ENCODE data around the gene HOXB3. TPM values are rescaled to one million over a fixed set of nuclear protein-coding genes. Genes with fewer than 3 reads are reported as not detected.
A peak's percentile ranks its signal among the peaks of the same experiment; 100 is the strongest.

HOXB3 gene
- total RNA-seq, 4 donors from 2014 or later, result 10.8 to 34.9 (median 28.7) TPM

DNA sequence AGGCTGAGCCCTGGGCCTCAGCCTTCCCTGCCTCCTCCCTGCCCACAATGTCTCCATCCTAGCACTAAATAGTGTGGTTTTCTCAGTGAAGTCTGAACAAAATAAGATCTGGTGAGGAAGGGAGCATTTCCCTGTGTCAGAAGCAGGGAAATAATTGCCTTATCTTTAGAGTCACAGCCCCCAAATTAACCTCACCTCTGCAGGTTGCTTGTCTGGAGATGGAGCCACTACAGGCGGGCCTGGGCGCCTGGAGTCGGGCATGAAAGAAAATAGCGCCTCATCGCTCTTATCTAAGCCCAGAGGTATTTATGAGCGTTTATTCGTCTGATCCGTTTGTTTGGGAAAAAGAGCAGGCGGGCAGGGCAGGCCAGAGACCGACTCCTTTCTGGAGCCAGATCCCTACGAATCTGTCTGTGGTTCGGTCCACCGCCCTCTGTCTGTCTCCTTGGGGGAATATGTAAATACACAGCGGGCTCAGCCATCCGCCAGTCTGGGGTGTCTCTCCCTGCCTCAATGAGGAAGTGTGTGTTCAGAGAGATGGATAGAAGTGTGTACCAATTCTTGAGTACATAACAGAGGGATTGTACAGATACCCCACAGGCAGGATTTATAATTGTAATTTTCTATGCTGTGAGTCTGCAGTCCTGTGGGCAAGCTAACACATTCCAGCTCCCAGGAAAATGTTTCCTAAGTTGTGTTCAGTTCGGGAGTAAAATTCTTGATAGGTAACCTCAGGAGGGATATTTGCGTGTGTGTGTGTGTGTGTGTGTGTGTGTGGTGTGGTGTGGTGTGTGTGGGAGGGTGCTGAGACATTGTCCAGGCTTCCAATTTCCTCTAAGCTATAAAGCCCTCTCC lies 10.4 kb upstream of the HOXB3 start:
- peaks cover 26 to 48% (median 38%) of the 10 kb centered on the region in 4 donors for H3K4me1 ChIP-seq

DNA sequence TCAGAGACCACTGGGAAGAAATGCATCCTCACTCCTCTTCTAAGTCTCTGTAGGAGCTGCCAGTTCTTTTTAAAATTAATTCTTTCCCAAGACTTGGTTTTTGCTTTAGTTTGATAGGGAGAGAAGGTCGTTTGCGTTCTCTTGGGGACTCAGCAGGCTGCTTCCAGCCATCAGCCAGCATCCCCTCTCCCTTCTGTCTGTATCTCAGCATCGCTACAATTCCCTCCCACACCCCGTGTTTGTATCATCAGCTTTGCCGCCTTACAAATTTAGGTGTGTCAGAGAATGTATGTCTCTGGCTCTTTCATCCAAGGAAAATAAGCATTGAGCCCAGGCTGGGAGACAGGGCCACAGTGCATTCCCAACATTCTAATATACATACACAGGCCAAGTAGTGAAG lies 9.3 kb upstream of the HOXB3 start:
- Histone ChIP-seq H3K4me1 (peaks cover 26 to 54% (median 41%) of the 10 kb centered on the region in 4 donors), H3K27me3 (peaks cover 14 to 100% (median 79%) of the 10 kb centered on the region in 4 donors), H3K4me3 (no peak overlapping the region), H3K27ac (replicated peaks in 1 of 4) (no peak overlapping the region), H3K36me3 (no peaks in the 10 kb centered on the region), H3K9me3 (no peaks in the 10 kb centered on the region)
- DNase-seq (ENCODE audit: extremely low spot score), result no peak
- TF ChIP-seq EP300 (IDR thresholded peaks at IDR 0.05), result no peak
- TF ChIP-seq, protein P1, sequence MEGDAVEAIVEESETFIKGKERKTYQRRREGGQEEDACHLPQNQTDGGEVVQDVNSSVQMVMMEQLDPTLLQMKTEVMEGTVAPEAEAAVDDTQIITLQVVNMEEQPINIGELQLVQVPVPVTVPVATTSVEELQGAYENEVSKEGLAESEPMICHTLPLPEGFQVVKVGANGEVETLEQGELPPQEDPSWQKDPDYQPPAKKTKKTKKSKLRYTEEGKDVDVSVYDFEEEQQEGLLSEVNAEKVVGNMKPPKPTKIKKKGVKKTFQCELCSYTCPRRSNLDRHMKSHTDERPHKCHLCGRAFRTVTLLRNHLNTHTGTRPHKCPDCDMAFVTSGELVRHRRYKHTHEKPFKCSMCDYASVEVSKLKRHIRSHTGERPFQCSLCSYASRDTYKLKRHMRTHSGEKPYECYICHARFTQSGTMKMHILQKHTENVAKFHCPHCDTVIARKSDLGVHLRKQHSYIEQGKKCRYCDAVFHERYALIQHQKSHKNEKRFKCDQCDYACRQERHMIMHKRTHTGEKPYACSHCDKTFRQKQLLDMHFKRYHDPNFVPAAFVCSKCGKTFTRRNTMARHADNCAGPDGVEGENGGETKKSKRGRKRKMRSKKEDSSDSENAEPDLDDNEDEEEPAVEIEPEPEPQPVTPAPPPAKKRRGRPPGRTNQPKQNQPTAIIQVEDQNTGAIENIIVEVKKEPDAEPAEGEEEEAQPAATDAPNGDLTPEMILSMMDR (IDR thresholded peaks at IDR 0.05), result no peak
- TF ChIP-seq POLR2A (IDR thresholded peaks at IDR 0.05; ENCODE audit: low read depth), result no peak
- TF ChIP-seq POLR2AphosphoS5 (IDR thresholded peaks at IDR 0.05), result no peak
- intact Hi-C loops (cut with DNase I), result no loop called here
- WGBS, result 63% methylated on average over 5 of the region's 5 CpGs

More for the DNA sequence above, 10.4 kb upstream of the HOXB3 start:
- no peak overlapping the region for H3K4me3 ChIP-seq
- no peak for DNase-seq (ENCODE audit: extremely low spot score)
- intact Hi-C loops (cut with DNase I), result no loop called here
- H3K27ac ChIP-seq (replicated peaks in 1 of 4), result no peak overlapping the region
- H3K27me3 ChIP-seq, result peaks cover 12 to 100% (median 85%) of the 10 kb centered on the region in 4 donors
- no peaks in the 10 kb centered on the region for H3K9me3 ChIP-seq
- WGBS, result 68% methylated on average over 17 of the region's 17 CpGs
- no peak for TF ChIP-seq POLR2AphosphoS5 (IDR thresholded peaks at IDR 0.05)
- TF ChIP-seq, protein P1 (IDR thresholded peaks at IDR 0.05), result no peak
- no peak for TF ChIP-seq POLR2A (IDR thresholded peaks at IDR 0.05; ENCODE audit: low read depth)
- TF ChIP-seq EP300 (IDR thresholded peaks at IDR 0.05), result no peak
- H3K36me3 ChIP-seq, result no peaks in the 10 kb centered on the region

DNA sequence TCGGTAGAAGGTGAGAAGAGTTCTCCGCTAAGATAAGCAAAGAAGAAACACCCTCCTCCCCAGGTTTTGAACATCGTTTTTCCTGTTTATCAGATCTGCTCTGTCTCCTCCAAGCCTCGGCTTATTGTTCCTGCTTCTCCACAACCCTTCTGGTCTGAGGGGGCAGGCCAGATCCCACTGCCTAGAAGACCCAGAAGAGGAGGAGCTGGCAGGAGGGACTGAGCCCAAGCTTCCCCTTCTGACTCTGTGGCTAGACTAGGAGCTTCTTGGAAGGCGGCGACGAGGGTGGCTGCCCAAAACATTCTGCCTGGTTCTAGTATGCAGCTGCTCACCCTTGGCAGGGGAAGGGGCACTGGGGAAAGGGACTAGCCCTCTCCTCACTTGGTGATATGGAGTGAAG lies 8.7 kb upstream of the HOXB3 start:
- peaks cover 29 to 55% (median 48%) of the 10 kb centered on the region in 4 donors for H3K4me1 ChIP-seq
- no peak for TF ChIP-seq POLR2AphosphoS5 (IDR thresholded peaks at IDR 0.05)
- no peak for TF ChIP-seq EP300 (IDR thresholded peaks at IDR 0.05)
- TF ChIP-seq POLR2A (IDR thresholded peaks at IDR 0.05; ENCODE audit: low read depth), result no peak
- TF ChIP-seq, protein P1 (IDR thresholded peaks at IDR 0.05), result no peak
- H3K27me3 ChIP-seq, result peaks cover 14 to 100% (median 74%) of the 10 kb centered on the region in 4 donors
- H3K27ac ChIP-seq (replicated peaks in 1 of 4), result no peak overlapping the region
- H3K4me3 ChIP-seq, result no peak overlapping the region
- intact Hi-C loops (cut with DNase I), result no loop called here
- H3K36me3 ChIP-seq, result no peaks in the 10 kb centered on the region
- no peaks in the 10 kb centered on the region for H3K9me3 ChIP-seq
- WGBS, result 51% methylated on average over 7 of the region's 7 CpGs
- no peak for DNase-seq (ENCODE audit: extremely low spot score)

GRCh38 chr17:48597778-48598631 lies 8.0 kb upstream of the HOXB3 start:
- no peak for DNase-seq (ENCODE audit: extremely low spot score)
- H3K27ac ChIP-seq (replicated peaks in 1 of 4), result peak overlapping the region in 3 of 4 donors; percentile 51 to 66 (median 63)
- H3K27me3 ChIP-seq, result peaks cover 14 to 97% (median 66%) of the 10 kb centered on the region in 4 donors

GRCh38 chr17:48597528-48597777 lies 7.4 kb upstream of the HOXB3 start:
- H3K27me3 ChIP-seq, result peaks cover 14 to 97% (median 62%) of the 10 kb centered on the region in 4 donors
- H3K4me3 ChIP-seq, result peak overlapping the region; percentile 56 to 60 (median 57)
- 3% methylated on average over 8 of the region's 16 CpGs for WGBS
- peaks cover 36 to 60% (median 54%) of the 10 kb centered on the region in 4 donors for H3K4me1 ChIP-seq
- intact Hi-C loops (cut with DNase I), result no loop called here
- no peaks in the 10 kb centered on the region for H3K9me3 ChIP-seq
- peak overlapping the region in 3 of 4 donors; percentile 51 to 66 (median 63) for H3K27ac ChIP-seq (replicated peaks in 1 of 4)
- no peaks in the 10 kb centered on the region for H3K36me3 ChIP-seq
- TF ChIP-seq EP300 (IDR thresholded peaks at IDR 0.05) (no peak), POLR2A (IDR thresholded peaks at IDR 0.05; ENCODE audit: low read depth) (no peak), POLR2AphosphoS5 (IDR thresholded peaks at IDR 0.05) (no peak)
- TF ChIP-seq, protein P1 (IDR thresholded peaks at IDR 0.05), result no peak
- no peak for DNase-seq (ENCODE audit: extremely low spot score)

More at GRCh38 chr17:48597778-48598631, 8.0 kb upstream of the HOXB3 start:
- no peaks in the 10 kb centered on the region for H3K36me3 ChIP-seq
- intact Hi-C loops (cut with DNase I), result no loop called here
- H3K4me1 ChIP-seq, result peaks cover 34 to 60% (median 54%) of the 10 kb centered on the region in 4 donors
- peak overlapping the region; percentile 56 to 60 (median 57) for H3K4me3 ChIP-seq
- no peaks in the 10 kb centered on the region for H3K9me3 ChIP-seq
- TF ChIP-seq POLR2AphosphoS5 (IDR thresholded peaks at IDR 0.05) (peak; percentile 31 to 38), POLR2A (IDR thresholded peaks at IDR 0.05; ENCODE audit: low read depth) (no peak)
- 4% methylated on average over 28 of the region's 68 CpGs for WGBS
